ENCODE measurements around the gene BCAP29.
"Not testable (repeated sequence)": the region's sequence is repeated elsewhere in the genome, so short reads cannot be mapped to it uniquely, and the experiment has no call there.

BCAP29 gene

DNA sequence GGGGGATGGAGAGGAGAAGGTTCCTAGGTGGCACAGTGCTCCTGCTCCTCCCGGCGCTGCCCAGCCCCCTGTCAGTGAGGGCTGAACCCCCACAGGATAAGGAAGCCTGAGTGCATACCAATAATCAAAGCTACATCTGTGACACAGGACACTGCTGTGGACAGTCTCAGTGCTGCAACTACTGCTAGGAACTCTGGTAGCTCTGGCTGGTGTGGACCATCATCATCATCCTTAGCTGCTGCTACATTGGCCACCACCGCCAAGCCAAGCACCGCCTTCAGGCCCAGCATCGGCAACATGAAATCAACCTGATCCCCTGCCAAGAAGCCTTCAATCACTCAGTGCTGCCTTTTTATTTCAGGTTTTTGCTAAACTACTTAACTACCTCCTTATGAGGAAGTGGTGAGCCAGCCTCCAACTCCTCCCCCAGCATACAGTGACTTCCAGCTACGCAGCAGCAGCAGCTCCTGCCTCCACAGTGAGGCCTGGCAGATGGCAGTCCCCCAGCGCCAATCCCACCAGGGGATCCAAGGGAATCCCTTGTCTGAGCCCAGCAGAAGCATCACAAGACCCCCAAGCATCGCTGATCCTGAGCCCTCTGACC, 48.5 kb downstream of the BCAP29 start:
- DNase-seq = no peak

GRCh38 chr7:107630342-107630741, 50.3 kb downstream of the BCAP29 start:
- no peak for DNase-seq

- no peak for DNase-seq
Observed at GRCh38 chr7:107631588-107632491, 51.8 kb downstream of the BCAP29 start.

GRCh38 chr7:107632492-107632865, 52.4 kb downstream of the BCAP29 start:
- no peak for DNase-seq

DNA sequence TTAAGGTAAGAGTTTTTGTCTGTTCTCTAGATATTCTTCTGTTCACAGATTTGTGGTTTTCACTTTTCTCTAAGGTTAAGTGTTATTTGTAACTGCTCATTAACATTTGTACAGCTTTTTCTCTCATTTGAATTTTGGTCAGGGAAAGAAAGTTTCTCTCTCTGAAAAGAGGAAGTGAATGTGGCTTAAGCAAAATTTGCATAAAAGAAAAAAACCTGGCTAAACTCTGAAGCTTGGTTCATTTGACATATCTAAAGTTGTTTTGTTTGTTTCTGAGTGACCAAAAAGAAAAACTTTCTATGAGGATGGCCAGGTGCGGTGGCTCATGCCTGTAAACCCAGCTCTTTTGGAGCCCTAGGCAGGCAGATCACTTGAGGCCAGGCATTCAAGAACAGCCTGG, 58.5 kb downstream of the BCAP29 start:
- no peak for DNase-seq

GRCh38 chr7:107639070-107639469, 59.0 kb downstream of the BCAP29 start:
- not testable (repeated sequence) for DNase-seq

DNA sequence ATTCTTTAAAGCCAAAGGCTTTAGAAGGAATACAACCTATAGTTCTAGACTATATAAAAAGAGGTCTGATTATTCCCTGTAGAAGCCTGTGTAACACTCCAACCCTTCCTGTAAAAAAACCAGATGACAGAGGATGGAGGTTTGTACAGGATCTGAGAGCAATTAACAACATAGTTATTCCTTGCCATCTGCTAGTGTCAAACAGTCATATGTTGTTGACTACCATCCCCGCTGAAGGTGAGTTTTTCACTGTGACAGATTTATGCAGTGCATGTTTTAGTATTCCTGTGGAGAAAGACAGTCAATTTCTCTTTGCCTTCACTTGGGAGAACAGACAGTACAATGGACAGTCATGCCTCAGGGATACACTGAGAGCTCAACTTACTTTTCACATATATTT, 61.6 kb downstream of the BCAP29 start:
- no peak for DNase-seq

DNA sequence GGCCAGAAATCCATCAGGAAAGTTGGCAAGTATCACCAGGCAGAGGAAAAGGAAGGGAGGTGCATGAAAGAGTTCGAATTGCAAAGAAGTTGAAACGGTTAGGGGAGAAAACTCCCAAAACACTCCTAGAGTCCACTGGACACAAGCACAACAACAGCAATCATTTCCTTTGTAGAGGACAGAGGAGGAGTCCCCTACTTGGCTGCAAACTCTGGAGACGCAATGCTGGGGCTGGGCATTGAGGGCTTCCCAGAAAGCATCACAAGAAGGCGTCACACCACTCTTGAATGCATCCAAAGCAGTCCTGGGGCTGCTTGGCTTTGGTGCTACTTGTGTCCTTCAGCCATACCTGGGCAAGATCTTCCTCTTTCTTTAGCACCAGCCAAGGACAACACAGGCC, 62.5 kb downstream of the BCAP29 start:
- no peak for DNase-seq

- no peak for DNase-seq
Observed at GRCh38 chr7:107643407-107643806, 63.4 kb downstream of the BCAP29 start.

DNA sequence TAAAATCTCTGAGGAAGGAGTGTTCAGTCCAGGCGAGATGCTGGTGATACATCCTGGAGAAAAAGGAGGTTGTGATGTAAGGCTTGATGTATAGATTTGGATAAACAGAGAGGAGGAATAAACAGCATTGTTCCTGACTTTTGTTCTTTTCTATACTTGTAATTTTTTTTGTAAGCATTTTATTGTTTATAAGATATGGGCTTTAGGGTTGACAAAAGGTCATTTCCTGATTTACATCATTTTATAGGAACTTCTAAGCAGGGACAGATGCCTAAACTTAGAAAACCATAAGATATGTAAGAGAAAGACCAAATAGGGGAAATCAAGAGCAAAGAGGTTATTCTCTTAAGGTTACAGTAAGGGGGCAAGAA, 63.9 kb downstream of the BCAP29 start:
- DNase-seq = no peak

- DNase-seq = no peak
Observed at GRCh38 chr7:107644309-107644974, 64.4 kb downstream of the BCAP29 start.

DNA sequence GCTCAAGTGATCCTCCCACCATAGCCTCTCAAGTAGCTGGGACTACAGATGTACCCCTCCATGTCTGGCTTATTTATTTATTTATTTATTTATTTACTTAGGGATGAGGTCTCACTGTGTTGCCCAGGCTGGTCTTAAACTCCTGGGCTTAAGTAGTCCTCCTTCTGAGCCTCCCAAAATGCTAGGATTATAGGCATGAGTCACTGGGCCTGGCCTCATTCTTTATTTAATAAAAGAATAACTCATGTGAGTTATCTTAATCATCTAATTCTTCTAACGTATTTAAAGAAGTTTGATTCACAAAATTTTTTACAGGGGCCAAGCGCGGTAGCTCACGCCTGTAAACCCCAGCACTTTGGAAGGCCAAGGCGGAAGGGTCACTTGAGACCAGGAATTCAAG, 72.6 kb downstream of the BCAP29 start:
- DNase-seq = no peak

- no peak for DNase-seq
Observed at GRCh38 chr7:107658467-107658866, 78.4 kb downstream of the BCAP29 start.

DNA sequence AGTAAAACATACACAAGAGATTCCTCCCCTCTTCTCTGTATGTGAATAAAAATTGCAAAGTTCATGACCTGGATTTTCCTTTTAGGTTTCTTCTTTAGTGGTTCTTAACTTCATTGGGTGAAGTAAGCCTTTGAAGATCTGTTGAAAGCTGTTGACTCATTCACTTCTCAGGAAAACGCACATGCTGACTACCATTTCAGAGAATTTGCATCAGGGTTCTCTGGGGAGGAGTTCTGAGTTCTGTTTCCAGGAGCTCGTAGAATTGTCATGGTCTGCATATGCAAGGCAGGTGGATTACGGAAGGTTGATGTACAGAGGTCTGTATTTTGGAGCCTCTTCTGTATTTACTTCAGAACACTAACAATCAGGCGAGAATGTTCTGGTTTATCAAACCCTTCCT, 79.6 kb downstream of the BCAP29 start:
- peak; percentile 28 for DNase-seq

- peak; percentile 5 for DNase-seq
Observed at GRCh38 chr7:107660381-107661080, 80.5 kb downstream of the BCAP29 start, which contains the start of gene SLC26A4. Gene SLC26A4, plus strand, starts transcription at chr7:107660828. Its CDS starts 814 bp downstream, at chr7:107661642.

DNA sequence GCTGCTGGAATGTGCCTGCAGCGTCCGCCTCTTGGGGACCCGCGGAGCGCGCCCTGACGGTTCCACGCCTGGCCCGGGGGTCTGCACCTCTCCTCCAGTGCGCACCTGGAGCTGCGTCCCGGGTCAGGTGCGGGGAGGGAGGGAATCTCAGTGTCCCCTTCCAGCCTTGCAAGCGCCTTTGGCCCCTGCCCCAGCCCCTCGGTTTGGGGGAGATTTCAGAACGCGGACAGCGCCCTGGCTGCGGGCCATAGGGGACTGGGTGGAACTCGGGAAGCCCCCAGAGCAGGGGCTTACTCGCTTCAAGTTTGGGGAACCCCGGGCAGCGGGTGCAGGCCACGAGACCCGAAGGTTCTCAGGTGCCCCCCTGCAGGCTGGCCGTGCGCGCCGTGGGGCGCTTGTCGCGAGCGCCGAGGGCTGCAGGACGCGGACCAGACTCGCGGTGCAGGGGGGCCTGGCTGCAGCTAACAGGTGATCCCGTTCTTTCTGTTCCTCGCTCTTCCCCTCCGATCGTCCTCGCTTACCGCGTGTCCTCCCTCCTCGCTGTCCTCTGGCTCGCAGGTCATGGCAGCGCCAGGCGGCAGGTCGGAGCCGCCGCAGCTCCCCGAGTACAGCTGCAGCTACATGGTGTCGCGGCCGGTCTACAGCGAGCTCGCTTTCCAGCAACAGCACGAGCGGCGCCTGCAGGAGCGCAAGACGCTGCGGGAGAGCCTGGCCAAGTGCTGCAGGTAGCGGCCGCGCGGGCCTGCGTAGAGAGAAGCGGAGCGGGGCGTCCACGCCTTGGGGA, 81.2 kb downstream of the BCAP29 start:
- DNase-seq = peak; percentile 36

- DNase-seq = no peak
Observed at GRCh38 chr7:107661865-107662379, 81.9 kb downstream of the BCAP29 start.

DNA sequence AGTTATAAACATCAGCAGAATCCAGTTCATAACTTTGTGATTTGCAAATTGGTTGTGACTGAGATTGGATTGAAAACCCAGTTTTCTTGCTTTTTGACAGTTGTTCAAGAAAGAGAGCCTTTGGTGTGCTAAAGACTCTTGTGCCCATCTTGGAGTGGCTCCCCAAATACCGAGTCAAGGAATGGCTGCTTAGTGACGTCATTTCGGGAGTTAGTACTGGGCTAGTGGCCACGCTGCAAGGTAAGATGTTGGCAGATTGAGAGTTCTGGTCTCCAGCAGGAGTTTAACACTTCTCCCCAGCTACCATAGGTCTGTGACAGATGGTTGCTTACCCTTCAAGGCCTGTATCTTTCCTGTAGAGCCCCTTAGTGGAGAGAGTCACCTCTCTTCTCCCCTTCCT, 83.2 kb downstream of the BCAP29 start:
- DNase-seq = no peak

DNA sequence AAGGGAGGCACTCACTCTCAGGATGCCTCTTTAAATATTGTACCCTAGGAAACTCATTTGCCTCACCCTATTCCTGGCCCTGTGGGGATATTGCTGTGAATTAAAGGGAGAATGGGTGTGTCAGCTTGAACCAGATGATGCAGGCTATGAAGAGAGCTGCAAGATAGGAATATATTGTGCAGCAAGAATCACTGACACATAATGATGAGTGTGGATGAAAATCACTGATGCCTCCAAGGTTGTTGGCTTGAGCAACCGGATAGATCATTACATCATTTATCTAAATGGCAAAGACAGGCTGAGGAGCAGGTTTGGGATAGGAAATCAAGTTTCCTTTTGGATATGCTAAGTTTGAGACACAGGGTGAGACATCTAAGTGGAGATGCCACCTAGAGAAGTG, 86.7 kb downstream of the BCAP29 start:
- DNase-seq = no peak

DNA sequence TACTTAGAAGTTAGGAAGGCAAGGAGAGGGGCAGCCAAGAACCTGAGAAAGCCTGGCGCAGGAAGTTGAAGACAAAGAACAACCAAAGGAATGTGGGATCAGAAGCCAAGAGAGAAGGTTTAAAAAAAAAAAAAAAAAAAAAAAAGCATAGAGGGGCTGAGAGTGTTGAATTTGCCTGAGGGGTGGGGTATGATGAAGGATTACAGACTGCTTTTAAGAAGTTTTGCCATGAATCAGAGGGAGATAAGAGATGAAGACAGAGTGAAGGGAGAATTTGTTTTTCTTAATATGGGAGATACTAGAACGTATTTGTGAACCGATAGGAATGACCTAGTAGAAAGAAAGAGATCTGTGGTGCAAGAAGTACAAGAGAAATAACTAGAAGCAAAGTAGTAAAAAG, 87.3 kb downstream of the BCAP29 start:
- no peak for DNase-seq

DNA sequence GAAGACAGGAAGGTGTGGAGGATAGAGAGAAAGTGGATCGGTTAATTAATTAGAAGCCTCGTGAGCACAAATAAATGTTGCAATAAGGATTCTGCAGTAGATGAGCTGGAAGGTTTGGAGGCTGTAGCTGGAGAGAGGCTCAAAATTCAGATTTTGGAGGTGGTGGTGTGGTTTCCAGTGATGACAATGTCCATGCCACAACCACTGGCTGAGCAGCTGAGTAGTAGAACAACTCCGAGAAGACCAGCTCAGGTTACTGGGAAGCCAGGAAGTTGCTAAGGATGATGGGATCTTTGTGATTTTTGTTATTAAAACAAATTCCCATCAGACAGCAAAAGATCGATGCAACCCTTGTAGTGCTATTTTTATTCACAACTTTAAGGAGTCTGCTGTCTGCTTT, 88.2 kb downstream of the BCAP29 start:
- DNase-seq = no peak
